ENCODE data around the gene ELP4. TPM values are rescaled to one million over a fixed set of nuclear protein-coding genes. Genes with fewer than 3 reads are reported as not detected.

The ELP4 gene
- total and polyA plus RNA-seq, 9 of the 15 experiments (the other 6 are each of a cell fraction or from before 2014, with no cell fraction given): 24.1 to 60.3 (median 38.7) TPM

DNA sequence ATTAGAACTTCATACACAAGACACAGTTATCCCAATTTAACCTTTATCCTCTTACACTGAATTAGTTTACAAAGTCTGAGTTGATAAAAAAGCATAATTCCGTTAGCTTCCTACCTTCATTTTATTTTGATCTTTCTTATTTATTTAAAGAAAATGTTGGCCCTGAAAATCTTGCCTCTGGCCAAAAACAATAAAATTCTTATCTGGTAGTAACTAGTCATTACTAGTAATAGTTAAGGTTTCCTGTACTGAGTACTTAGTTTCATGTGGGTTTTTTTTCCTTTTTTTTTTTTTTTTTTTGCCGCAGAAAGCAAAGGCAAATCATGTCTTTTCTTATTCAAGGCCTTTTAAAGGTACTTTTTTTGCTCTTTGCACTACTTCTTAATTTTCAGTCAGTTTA, 180.9 kb downstream of the ELP4 start:
- in situ Hi-C loops (cut with MboI): no loop called here
- no peak overlapping the region for H3K27ac ChIP-seq (ENCODE audit: extremely low read depth, low read depth, low read length)
- ChIA-PET POLR2A (interaction anchor here (2.2 kb wide), 1 partner anchor 9 kb away, joined by 7 read pairs; no protein-coding TSS in a partner anchor), CTCF (ENCODE audit: low intra/inter-chr PET ratio) (no interaction called here)
- H3K9ac ChIP-seq (ENCODE audit: insufficient read depth in 1 of 2, low read depth in 2 of 2, low read length in 2 of 2): no peak overlapping the region
- 58% methylated on average over 1 of the region's 2 CpGs for WGBS (ENCODE audit: insufficient coverage, low coverage, missing lambda C conversion rate)
- TF ChIP-seq CCNT2 (IDR thresholded peaks at IDR 0.05; ENCODE audit: borderline replicate concordance, extremely low read depth, insufficient read length, low read depth, low read length) (no peak), NELFE (IDR thresholded peaks at IDR 0.05; ENCODE audit: insufficient read depth, insufficient read length) (no peak)
- TF ChIP-seq, protein P1, sequence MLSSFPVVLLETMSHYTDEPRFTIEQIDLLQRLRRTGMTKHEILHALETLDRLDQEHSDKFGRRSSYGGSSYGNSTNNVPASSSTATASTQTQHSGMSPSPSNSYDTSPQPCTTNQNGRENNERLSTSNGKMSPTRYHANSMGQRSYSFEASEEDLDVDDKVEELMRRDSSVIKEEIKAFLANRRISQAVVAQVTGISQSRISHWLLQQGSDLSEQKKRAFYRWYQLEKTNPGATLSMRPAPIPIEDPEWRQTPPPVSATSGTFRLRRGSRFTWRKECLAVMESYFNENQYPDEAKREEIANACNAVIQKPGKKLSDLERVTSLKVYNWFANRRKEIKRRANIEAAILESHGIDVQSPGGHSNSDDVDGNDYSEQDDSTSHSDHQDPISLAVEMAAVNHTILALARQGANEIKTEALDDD (IDR thresholded peaks at IDR 0.05): 0 out of 2 replicates have a peak, but pooled peaks have one; percentile 16
- FAIRE-seq (no peak), ATAC-seq (no peak), DNase-seq (ENCODE audit: extremely low read depth in 1 of 4, low spot score in 3 of 4) (no peak)
- no TSS peak for BruUV-seq (replicated peaks)
- no peaks in the 10 kb centered on the region; the same call in 1 of the 2 replicates for H4K20me1 ChIP-seq (replicated peaks; ENCODE audit: control insufficient read depth, insufficient read depth, low read length)
- H2AFZ ChIP-seq (ENCODE audit: low read depth, low read length): no peak overlapping the region
- H3K4me1 ChIP-seq (replicated peaks in 1 of 2; ENCODE audit: control insufficient read depth in 2 of 2, insufficient read depth in 2 of 2, low read length in 2 of 2): no peaks in the 10 kb centered on the region
- no peak overlapping the region for H3K4me2 ChIP-seq (ENCODE audit: insufficient read depth, low read length)
- no peaks in the 10 kb centered on the region for H3K79me2 ChIP-seq (ENCODE audit: control insufficient read depth, insufficient read depth, low read length)
- H3K36me3 ChIP-seq (ENCODE audit: control insufficient read depth, insufficient read depth, low read length): no peaks in the 10 kb centered on the region
- intact Hi-C loops (cut with micrococcal nuclease): no loop called here
- no peaks in the 10 kb centered on the region for H3K27me3 ChIP-seq (ENCODE audit: control insufficient read depth in 2 of 2, insufficient read depth in 2 of 2, low read length in 2 of 2)
- H3K9me1 ChIP-seq (ENCODE audit: control insufficient read depth, insufficient read depth, low read length): no peaks in the 10 kb centered on the region
- H3K4me3 ChIP-seq: no peak overlapping the region
- H3K9me3 ChIP-seq (replicated peaks; ENCODE audit: control insufficient read depth, insufficient read depth, low read depth, low read length): no peaks in the 10 kb centered on the region

DNA sequence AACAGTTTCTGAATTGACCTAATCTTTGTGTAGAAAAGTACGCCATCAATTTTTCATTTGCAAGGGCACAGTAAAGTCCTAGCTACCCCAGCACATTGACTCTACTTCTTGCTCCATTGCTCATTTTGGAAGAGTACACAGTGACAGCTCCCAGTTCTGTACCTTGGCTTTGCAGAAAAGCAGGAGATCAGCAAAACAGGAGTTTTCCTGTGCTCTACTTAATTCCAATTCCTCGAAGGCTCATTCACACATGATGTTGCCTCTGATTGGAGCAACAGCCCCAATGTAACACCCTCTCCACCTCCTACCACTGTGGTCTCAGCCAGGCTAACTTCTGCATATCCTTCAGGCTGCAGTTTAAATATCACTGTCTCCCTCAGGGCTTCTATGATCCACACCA, 182.9 kb downstream of the ELP4 start:
- no peak overlapping the region for H3K9ac ChIP-seq (ENCODE audit: insufficient read depth in 1 of 2, low read depth in 2 of 2, low read length in 2 of 2)
- no peak for FAIRE-seq
- H3K27me3 ChIP-seq (ENCODE audit: control insufficient read depth in 2 of 2, insufficient read depth in 2 of 2, low read length in 2 of 2): no peaks in the 10 kb centered on the region
- in situ Hi-C loops (cut with MboI) (no loop called here), intact Hi-C loops (cut with micrococcal nuclease) (no loop called here)
- CTCF ChIA-PET (ENCODE audit: low intra/inter-chr PET ratio): no interaction called here
- H2AFZ ChIP-seq (ENCODE audit: low read depth, low read length): no peak overlapping the region
- H3K9me1 ChIP-seq (ENCODE audit: control insufficient read depth, insufficient read depth, low read length): no peaks in the 10 kb centered on the region
- no peaks in the 10 kb centered on the region; the same call in 1 of the 2 replicates for H4K20me1 ChIP-seq (replicated peaks; ENCODE audit: control insufficient read depth, insufficient read depth, low read length)
- DNase-seq (ENCODE audit: extremely low read depth in 1 of 4, low spot score in 3 of 4): no peak
- H3K9me3 ChIP-seq (replicated peaks; ENCODE audit: control insufficient read depth, insufficient read depth, low read depth, low read length): no peaks in the 10 kb centered on the region
- no peaks in the 10 kb centered on the region for H3K79me2 ChIP-seq (ENCODE audit: control insufficient read depth, insufficient read depth, low read length)
- ATAC-seq: no peak
- WGBS (ENCODE audit: insufficient coverage, low coverage, missing lambda C conversion rate): 32% methylated on average over 2 of the region's 2 CpGs
- H3K4me2 ChIP-seq (ENCODE audit: insufficient read depth, low read length): no peak overlapping the region
- POLR2A ChIA-PET: interaction anchor here (2.2 kb wide), 1 partner anchor 11 kb away, joined by 7 read pairs; no protein-coding TSS in a partner anchor
- H3K36me3 ChIP-seq (ENCODE audit: control insufficient read depth, insufficient read depth, low read length): no peaks in the 10 kb centered on the region
- no peaks in the 10 kb centered on the region for H3K4me1 ChIP-seq (replicated peaks in 1 of 2; ENCODE audit: control insufficient read depth in 2 of 2, insufficient read depth in 2 of 2, low read length in 2 of 2)
- H3K27ac ChIP-seq (ENCODE audit: extremely low read depth, low read depth, low read length): no peak overlapping the region
- BruUV-seq (replicated peaks): no TSS peak
- no peak overlapping the region for H3K4me3 ChIP-seq
- no peak for TF ChIP-seq FOXM1 (IDR thresholded peaks at IDR 0.05; ENCODE audit: low read depth)
- no peak for TF ChIP-seq FOXM1 (CRISPR knock-in tag; IDR thresholded peaks at IDR 0.05; ENCODE audit: low read depth)
- no peak for TF ChIP-seq CEBPG (CRISPR knock-in tag; IDR thresholded peaks at IDR 0.05)
- no peak for TF ChIP-seq CEBPG (tag; conservative IDR thresholded peaks at IDR 0.05 in 1 of 2, IDR thresholded peaks at IDR 0.05 in 1 of 2)
- TF ChIP-seq, protein P2, sequence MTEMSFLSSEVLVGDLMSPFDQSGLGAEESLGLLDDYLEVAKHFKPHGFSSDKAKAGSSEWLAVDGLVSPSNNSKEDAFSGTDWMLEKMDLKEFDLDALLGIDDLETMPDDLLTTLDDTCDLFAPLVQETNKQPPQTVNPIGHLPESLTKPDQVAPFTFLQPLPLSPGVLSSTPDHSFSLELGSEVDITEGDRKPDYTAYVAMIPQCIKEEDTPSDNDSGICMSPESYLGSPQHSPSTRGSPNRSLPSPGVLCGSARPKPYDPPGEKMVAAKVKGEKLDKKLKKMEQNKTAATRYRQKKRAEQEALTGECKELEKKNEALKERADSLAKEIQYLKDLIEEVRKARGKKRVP (CRISPR knock-in tag; IDR thresholded peaks at IDR 0.05): no peak
- no peak for TF ChIP-seq ARNT (IDR thresholded peaks at IDR 0.05)
- TF ChIP-seq PRMT5 (CRISPR knock-in tag; IDR thresholded peaks at IDR 0.05): no peak
- TF ChIP-seq HDAC1 (IDR thresholded peaks at IDR 0.05): no peak
- TF ChIP-seq ARID1B (IDR thresholded peaks at IDR 0.05): no peak
- no peak for TF ChIP-seq CCAR2 (IDR thresholded peaks at IDR 0.05; ENCODE audit: low read depth, low read length)
- TF ChIP-seq GTF2F1 (IDR thresholded peaks at IDR 0.05; ENCODE audit: low read depth, low read length): no peak

All from K562 (cell line).